ENCODE data around the gene PPP2R3B.

Gene PPP2R3B

DNA sequence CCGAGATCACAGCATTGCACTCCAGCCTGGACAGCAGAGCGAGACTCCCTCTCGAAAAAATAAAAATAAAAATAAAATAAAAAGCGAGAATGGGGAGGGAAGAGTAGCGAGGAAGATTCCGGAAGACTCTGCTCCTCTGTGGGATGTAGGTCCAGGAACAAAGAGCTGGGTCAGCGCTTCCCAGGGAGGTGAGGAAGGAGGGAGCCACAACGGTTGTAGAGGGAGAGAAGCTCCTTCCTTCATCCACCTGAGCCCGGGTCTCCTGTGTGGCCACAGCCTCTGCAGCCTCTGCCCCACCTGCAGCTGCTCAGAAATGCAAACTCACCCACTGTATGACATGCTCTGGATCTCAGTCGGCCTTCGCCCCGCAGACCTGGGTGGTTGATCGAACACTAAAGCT lies 3.8 kb upstream of the PPP2R3B start:
- ChIA-PET POLR2A (no interaction called here), CTCF (no interaction called here)
- no peaks in the 10 kb centered on the region for H3K36me3 ChIP-seq (ENCODE audit: control insufficient read depth in 2 of 2, insufficient read depth in 1 of 2, low read length in 2 of 2)
- peak; percentile 66 for TF ChIP-seq ZNF16 (tag by site-specific recombination; IDR thresholded peaks at IDR 0.05; ENCODE audit: low read depth)
- TF ChIP-seq ZNF174 (tag by site-specific recombination; IDR thresholded peaks at IDR 0.05), result no peak
- H3K4me3 ChIP-seq (ENCODE audit: low read depth, low read length), result no peak overlapping the region
- no peaks in the 10 kb centered on the region for H3K9me3 ChIP-seq (ENCODE audit: control insufficient read depth, insufficient read depth, low read depth, low read length)
- no peak overlapping the region for H3K27ac ChIP-seq (ENCODE audit: extremely low read depth, low read depth, low read length)
- no peaks in the 10 kb centered on the region for H3K4me1 ChIP-seq (ENCODE audit: control insufficient read depth, insufficient read depth, low read length)

DNA sequence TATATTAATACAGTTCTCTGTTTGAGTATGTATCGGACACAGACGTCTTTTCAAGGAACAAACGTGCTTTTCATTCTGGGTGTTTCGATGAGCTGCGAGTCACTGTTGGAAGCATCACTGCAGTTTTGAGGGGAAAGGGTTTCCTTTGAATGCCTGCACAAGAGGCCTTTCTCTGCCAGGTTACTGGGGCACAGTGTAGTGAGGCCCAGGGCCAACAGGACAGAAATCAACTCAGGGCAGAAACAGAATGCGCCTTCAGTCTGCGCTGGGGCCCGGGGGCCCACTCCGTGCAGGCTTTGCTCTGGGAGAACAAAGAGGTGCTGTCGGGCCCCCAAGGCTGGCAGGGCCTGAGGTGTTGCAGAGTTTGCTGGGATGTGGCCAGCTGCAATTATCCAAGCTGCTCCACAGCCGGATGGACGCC lies 2.3 kb upstream of the PPP2R3B start:
- Histone ChIP-seq H3K36me3 (ENCODE audit: control insufficient read depth in 2 of 2, insufficient read depth in 1 of 2, low read length in 2 of 2) (peaks cover 0 to 7% of the 10 kb centered on the region in 2 experiments; a peak in 1 of 3 replicates), H3K9me3 (ENCODE audit: control insufficient read depth, insufficient read depth, low read depth, low read length) (no peaks in the 10 kb centered on the region), H3K4me3 (ENCODE audit: low read depth, low read length) (no peak overlapping the region), H3K27ac (ENCODE audit: extremely low read depth, low read depth, low read length) (no peak overlapping the region), H3K4me1 (ENCODE audit: control insufficient read depth, insufficient read depth, low read length) (no peaks in the 10 kb centered on the region)
- no peak for TF ChIP-seq OVOL3 (tag by site-specific recombination; IDR thresholded peaks at IDR 0.05)
- TF ChIP-seq SCRT2 (tag by site-specific recombination; IDR thresholded peaks at IDR 0.05), result no peak
- TF ChIP-seq, protein P1, sequence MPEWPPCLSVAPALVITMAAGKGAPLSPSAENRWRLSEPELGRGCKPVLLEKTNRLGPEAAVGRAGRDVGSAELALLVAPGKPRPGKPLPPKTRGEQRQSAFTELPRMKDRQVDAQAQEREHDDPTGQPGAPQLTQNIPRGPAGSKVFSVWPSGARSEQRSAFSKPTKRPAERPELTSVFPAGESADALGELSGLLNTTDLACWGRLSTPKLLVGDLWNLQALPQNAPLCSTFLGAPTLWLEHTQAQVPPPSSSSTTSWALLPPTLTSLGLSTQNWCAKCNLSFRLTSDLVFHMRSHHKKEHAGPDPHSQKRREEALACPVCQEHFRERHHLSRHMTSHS (tag by site-specific recombination; IDR thresholded peaks at IDR 0.05), result no peak
- TF ChIP-seq HOXA7 (CRISPR knock-in tag; IDR thresholded peaks at IDR 0.05; ENCODE audit: borderline replicate concordance), result no peak
- no peak for TF ChIP-seq HOXD13 (CRISPR knock-in tag; IDR thresholded peaks at IDR 0.05; ENCODE audit: borderline replicate concordance)
- no peak for TF ChIP-seq ZNF664 (tag by site-specific recombination; IDR thresholded peaks at IDR 0.05)
- no peak for TF ChIP-seq KLF9 (tag by site-specific recombination; IDR thresholded peaks at IDR 0.05; ENCODE audit: low read depth)
- TF ChIP-seq ZNF146 (tag by site-specific recombination; IDR thresholded peaks at IDR 0.05), result no peak
- TF ChIP-seq SP3 (tag by site-specific recombination; IDR thresholded peaks at IDR 0.05), result no peak
- TF ChIP-seq, protein P2, sequence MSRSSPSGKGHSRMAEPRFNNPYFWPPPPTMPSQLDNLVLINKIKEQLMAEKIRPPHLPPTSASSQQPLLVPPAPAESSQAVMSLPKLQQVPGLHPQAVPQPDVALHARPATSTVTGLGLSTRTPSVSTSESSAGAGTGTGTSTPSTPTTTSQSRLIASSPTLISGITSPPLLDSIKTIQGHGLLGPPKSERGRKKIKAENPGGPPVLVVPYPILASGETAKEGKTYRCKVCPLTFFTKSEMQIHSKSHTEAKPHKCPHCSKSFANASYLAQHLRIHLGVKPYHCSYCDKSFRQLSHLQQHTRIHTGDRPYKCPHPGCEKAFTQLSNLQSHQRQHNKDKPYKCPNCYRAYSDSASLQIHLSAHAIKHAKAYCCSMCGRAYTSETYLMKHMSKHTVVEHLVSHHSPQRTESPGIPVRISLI (tag by site-specific recombination; IDR thresholded peaks at IDR 0.05), result no peak
- TF ChIP-seq ZNF677 (tag by site-specific recombination; IDR thresholded peaks at IDR 0.05), result no peak
- no peak for TF ChIP-seq ZNF426 (tag by site-specific recombination; IDR thresholded peaks at IDR 0.05)
- no peak for TF ChIP-seq ZNF623 (tag by site-specific recombination; IDR thresholded peaks at IDR 0.05)
- TF ChIP-seq, protein P3, sequence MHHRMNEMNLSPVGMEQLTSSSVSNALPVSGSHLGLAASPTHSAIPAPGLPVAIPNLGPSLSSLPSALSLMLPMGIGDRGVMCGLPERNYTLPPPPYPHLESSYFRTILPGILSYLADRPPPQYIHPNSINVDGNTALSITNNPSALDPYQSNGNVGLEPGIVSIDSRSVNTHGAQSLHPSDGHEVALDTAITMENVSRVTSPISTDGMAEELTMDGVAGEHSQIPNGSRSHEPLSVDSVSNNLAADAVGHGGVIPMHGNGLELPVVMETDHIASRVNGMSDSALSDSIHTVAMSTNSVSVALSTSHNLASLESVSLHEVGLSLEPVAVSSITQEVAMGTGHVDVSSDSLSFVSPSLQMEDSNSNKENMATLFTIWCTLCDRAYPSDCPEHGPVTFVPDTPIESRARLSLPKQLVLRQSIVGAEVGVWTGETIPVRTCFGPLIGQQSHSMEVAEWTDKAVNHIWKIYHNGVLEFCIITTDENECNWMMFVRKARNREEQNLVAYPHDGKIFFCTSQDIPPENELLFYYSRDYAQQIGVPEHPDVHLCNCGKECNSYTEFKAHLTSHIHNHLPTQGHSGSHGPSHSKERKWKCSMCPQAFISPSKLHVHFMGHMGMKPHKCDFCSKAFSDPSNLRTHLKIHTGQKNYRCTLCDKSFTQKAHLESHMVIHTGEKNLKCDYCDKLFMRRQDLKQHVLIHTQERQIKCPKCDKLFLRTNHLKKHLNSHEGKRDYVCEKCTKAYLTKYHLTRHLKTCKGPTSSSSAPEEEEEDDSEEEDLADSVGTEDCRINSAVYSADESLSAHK (tag by site-specific recombination; IDR thresholded peaks at IDR 0.05), result no peak
- TF ChIP-seq, protein P4, sequence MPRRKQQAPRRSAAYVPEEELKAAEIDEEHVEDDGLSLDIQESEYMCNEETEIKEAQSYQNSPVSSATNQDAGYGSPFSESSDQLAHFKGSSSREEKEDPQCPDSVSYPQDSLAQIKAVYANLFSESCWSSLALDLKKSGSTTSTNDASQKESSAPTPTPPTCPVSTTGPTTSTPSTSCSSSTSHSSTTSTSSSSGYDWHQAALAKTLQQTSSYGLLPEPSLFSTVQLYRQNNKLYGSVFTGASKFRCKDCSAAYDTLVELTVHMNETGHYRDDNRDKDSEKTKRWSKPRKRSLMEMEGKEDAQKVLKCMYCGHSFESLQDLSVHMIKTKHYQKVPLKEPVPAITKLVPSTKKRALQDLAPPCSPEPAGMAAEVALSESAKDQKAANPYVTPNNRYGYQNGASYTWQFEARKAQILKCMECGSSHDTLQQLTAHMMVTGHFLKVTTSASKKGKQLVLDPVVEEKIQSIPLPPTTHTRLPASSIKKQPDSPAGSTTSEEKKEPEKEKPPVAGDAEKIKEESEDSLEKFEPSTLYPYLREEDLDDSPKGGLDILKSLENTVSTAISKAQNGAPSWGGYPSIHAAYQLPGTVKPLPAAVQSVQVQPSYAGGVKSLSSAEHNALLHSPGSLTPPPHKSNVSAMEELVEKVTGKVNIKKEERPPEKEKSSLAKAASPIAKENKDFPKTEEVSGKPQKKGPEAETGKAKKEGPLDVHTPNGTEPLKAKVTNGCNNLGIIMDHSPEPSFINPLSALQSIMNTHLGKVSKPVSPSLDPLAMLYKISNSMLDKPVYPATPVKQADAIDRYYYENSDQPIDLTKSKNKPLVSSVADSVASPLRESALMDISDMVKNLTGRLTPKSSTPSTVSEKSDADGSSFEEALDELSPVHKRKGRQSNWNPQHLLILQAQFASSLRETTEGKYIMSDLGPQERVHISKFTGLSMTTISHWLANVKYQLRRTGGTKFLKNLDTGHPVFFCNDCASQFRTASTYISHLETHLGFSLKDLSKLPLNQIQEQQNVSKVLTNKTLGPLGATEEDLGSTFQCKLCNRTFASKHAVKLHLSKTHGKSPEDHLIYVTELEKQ (tag by site-specific recombination; IDR thresholded peaks at IDR 0.05; ENCODE audit: borderline replicate concordance), result no peak
- TF ChIP-seq, protein P5, sequence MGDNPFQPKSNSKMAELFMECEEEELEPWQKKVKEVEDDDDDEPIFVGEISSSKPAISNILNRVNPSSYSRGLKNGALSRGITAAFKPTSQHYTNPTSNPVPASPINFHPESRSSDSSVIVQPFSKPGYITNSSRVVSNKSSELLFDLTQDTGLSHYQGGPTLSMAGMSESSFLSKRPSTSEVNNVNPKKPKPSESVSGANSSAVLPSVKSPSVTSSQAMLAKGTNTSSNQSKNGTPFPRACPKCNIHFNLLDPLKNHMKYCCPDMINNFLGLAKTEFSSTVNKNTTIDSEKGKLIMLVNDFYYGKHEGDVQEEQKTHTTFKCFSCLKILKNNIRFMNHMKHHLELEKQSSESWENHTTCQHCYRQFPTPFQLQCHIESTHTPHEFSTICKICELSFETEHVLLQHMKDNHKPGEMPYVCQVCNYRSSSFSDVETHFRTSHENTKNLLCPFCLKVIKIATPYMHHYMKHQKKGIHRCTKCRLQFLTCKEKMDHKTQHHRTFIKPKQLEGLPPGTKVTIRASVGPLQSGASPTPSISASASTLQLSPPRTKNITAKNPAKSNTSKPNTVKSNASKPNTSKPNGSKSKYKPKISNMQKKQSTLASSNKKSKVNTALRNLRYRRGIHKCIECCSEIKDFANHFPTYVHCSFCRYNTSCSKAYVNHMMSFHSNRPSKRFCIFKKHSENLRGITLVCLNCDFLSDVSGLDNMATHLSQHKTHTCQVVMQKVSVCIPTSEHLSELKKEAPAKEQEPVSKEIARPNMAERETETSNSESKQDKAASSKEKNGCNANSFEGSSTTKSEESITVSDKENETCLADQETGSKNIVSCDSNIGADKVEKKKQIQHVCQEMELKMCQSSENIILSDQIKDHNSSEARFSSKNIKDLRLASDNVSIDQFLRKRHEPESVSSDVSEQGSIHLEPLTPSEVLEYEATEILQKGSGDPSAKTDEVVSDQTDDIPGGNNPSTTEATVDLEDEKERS (tag by site-specific recombination; IDR thresholded peaks at IDR 0.05), result no peak
- no peak for TF ChIP-seq SETDB1 (IDR thresholded peaks at IDR 0.05; ENCODE audit: insufficient read length, low read length)
- TF ChIP-seq, protein P6, sequence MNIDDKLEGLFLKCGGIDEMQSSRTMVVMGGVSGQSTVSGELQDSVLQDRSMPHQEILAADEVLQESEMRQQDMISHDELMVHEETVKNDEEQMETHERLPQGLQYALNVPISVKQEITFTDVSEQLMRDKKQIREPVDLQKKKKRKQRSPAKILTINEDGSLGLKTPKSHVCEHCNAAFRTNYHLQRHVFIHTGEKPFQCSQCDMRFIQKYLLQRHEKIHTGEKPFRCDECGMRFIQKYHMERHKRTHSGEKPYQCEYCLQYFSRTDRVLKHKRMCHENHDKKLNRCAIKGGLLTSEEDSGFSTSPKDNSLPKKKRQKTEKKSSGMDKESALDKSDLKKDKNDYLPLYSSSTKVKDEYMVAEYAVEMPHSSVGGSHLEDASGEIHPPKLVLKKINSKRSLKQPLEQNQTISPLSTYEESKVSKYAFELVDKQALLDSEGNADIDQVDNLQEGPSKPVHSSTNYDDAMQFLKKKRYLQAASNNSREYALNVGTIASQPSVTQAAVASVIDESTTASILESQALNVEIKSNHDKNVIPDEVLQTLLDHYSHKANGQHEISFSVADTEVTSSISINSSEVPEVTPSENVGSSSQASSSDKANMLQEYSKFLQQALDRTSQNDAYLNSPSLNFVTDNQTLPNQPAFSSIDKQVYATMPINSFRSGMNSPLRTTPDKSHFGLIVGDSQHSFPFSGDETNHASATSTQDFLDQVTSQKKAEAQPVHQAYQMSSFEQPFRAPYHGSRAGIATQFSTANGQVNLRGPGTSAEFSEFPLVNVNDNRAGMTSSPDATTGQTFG (tag by site-specific recombination; IDR thresholded peaks at IDR 0.05; ENCODE audit: borderline replicate concordance), result no peak
- CTCF ChIA-PET, result no interaction called here
- POLR2A ChIA-PET, result no interaction called here
